GM12878 (cell line): Measurements from ENCODE around the gene UBE2E3. TPM values are rescaled to one million over a fixed set of nuclear protein-coding genes. Genes with fewer than 3 reads are reported as not detected.

Experiments
- ATAC-seq: fragments of 200-7000 bp; cut with Tn5 transposase; 3 replicates; pipeline ENCODE4 v1.9.1; 2020; ENCODE audit warnings: mild to moderate bottlenecking, moderate library complexity
- BruUV-seq: library from RNA; stranded (reverse); fragments of 400-500 nt; replicated peaks from 2 replicates; lab custom pipeline; 2021; lab: Mats Ljungman, UMichigan
- CTCF ChIA-PET: fragments of 300-600 bp; sonication (Branson Sonifier 250); formaldehyde crosslinking; extraction: SDS; loops from one replicate; lab custom pipeline; 2021; ENCODE audit warnings: inconsistent platforms; lab: Yijun Ruan, JAX
- POLR2A ChIA-PET: fragments of 350-600 bp; formaldehyde crosslinking; extraction: SDS; loops from one replicate; lab custom pipeline; 2021; ENCODE audit warnings: inconsistent platforms; lab: Charles Lee
- RAD21 ChIA-PET: fragments of 300-600 bp; sonication (Branson Sonifier 250); formaldehyde crosslinking; loops from one replicate; lab custom pipeline; 2023; ENCODE audit warnings: antibody characterized with exemption; ENCODE audit not compliant: unreplicated experiment; lab: Charles Lee
- SMC1A ChIA-PET: fragments of 300-600 bp; sonication (Branson Sonifier 250); formaldehyde crosslinking; loops from one replicate; lab custom pipeline; 2023; ENCODE audit not compliant: unreplicated experiment, uncharacterized antibody; lab: Charles Lee
- DNase-seq: peaks from one replicate; pipeline ENCODE4 v3.0.0-alpha.2; 2011; ENCODE audit warnings: low read depth, low spot score
- FAIRE-seq: peaks from 3 replicates; lab custom pipeline; 2011; peaks lifted over from hg19 to GRCh38; lab: Jason Lieb, UNC
- H2AFZ ChIP-seq: 2 replicates; pipeline ENCODE4 v1.6.0; 2011; ENCODE audit warnings: low read depth, low read length, control low read depth; ENCODE audit not compliant: control insufficient read depth
- H3K27ac ChIP-seq: 2 replicates; pipeline ENCODE4 v1.5.1; 2011; ENCODE audit warnings: control low read depth; ENCODE audit not compliant: control insufficient read depth, insufficient read depth
- H3K27me3 ChIP-seq, 2 experiments: replicated peaks in 1 of 2; 2 replicates each; pipeline versions ENCODE4 v1.6.0 to v1.6.1; 2011; ENCODE audit warnings: low read length in 1 of 2; ENCODE audit not compliant: control insufficient read depth in 2 of 2, insufficient read depth in 2 of 2
- H3K36me3 ChIP-seq, 2 experiments: 2 replicates each; pipeline ENCODE4 v1.5.1; 2011; ENCODE audit warnings: low read length in 1 of 2; ENCODE audit not compliant: control insufficient read depth in 2 of 2, insufficient read depth in 2 of 2
- H3K4me1 ChIP-seq: 2 replicates; pipeline ENCODE4 v1.6.1; 2011; ENCODE audit warnings: mild to moderate bottlenecking, low read length, moderate library complexity, mixed read lengths; ENCODE audit not compliant: control insufficient read depth, insufficient read depth
- H3K4me2 ChIP-seq: 2 replicates; pipeline ENCODE4 v1.6.0; 2011; ENCODE audit warnings: control low read depth; ENCODE audit not compliant: control insufficient read depth, insufficient read depth
- H3K4me3 ChIP-seq: fragments of 200-600 bp; sonication (generic); 2 replicates; pipeline ENCODE4 v1.5.1; 2016
- H3K79me2 ChIP-seq: 2 replicates; pipeline ENCODE4 v1.6.0; 2011; ENCODE audit warnings: low read length; ENCODE audit not compliant: control insufficient read depth, insufficient read depth
- H3K9ac ChIP-seq: 2 replicates; pipeline ENCODE4 v1.8.0; 2011; ENCODE audit warnings: low read length, control low read depth, mixed read lengths; ENCODE audit not compliant: control insufficient read depth, insufficient read depth
- H3K9me3 ChIP-seq: replicated peaks from 3 replicates; pipeline ENCODE4 v1.5.1; 2011; ENCODE audit warnings: mild to moderate bottlenecking, low read length; ENCODE audit not compliant: control insufficient read depth, insufficient read depth
- H4K20me1 ChIP-seq: 2 replicates; pipeline ENCODE4 v1.6.0; 2011; ENCODE audit not compliant: control insufficient read depth, insufficient read depth
- BHLHE40 ChIP-seq, 2 experiments: fragments of 450-650 bp in 1 of 2; IDR thresholded peaks; 2 replicates each; pipeline ENCODE4 v1.6.1; 2011 to 2017; ENCODE audit warnings: low read depth in 2 of 2, borderline replicate concordance in 1 of 2, improper control_type of control experiment in 1 of 2, low read length in 1 of 2, mild to moderate bottlenecking in 1 of 2
- CREB1 ChIP-seq: IDR thresholded peaks from 2 replicates; pipeline ENCODE4 v1.6.1; 2012; ENCODE audit warnings: low read depth, mild to moderate bottlenecking, inconsistent platforms
- HDGF ChIP-seq: fragments of 450-650 bp; IDR thresholded peaks from 2 replicates; pipeline ENCODE4 v1.6.1; 2016; ENCODE audit warnings: antibody characterized with exemption
- IRF4 ChIP-seq: IDR thresholded peaks from 2 replicates; pipeline ENCODE4 v1.6.1; 2011; ENCODE audit warnings: low read depth, low read length
- REST ChIP-seq: IDR thresholded peaks from 2 replicates; pipeline ENCODE4 v1.6.1; 2012; ENCODE audit warnings: mild to moderate bottlenecking, low read depth, low read length
- RFX5 ChIP-seq: IDR thresholded peaks from 2 replicates; pipeline ENCODE4 v1.6.1; 2011; ENCODE audit warnings: low read depth, low read length, improper control_type of control experiment
- ZNF274 ChIP-seq: IDR thresholded peaks from one replicate; pipeline ENCODE4 v1.8.0; 2011; ENCODE audit not compliant: insufficient read length, insufficient read depth
- WGBS: methylation state at CpG from one replicate; pipeline ENCODE4 v1.1.6; 2016; ENCODE audit warnings: low lambda C conversion rate; ENCODE audit not compliant: insufficient replicate concordance, insufficient coverage; ENCODE audit errors: missing lambda C conversion rate; 5-methylcytosine and 5-hydroxymethylcytosine counted together
- in situ Hi-C: fragments of 300-500 bp; cut with MboI; formaldehyde crosslinking; loops from 9 replicates; pipeline ENCODE4 v1.14.3; 2018; ENCODE audit warnings: mixed read lengths
- intact Hi-C: fragments of 100-400 bp; cut with micrococcal nuclease; formaldehyde crosslinking; loops from one replicate; pipeline ENCODE4 v1.14.2; 2022; ENCODE audit not compliant: unreplicated experiment
- polyA plus RNA-seq, 11 experiments: library from polyadenylated mRNA; depleted of rRNA in 4 of 11; unstranded in 6 of 11; stranded (reverse) in 5 of 11; fragments of >200 nt; fragmentation: Nextera tagmentation in 4 of 11; fragmentation: Illumina TruSeq in 1 of 11; extraction: Ambion mirVana in 4 of 11; extraction: Trizol in 1 of 11; gene quantifications; 1 replicate in 1 of 11; 2 replicates in 10 of 11; pipeline versions ENCODE4 v1.2.1 to v1.2.3, GENCODE V29; 2011 to 2016; ENCODE audit warnings: inconsistent platforms in 2 of 11, missing spikeins in 2 of 11, low read depth in 1 of 11
- total RNA-seq, 4 experiments: library from RNA; depleted of rRNA in 3 of 4; stranded (reverse); fragments of >200 nt in 3 of 4; fragmentation: Illumina TruSeq in 1 of 4; extraction: Trizol in 1 of 4; gene quantifications; 2 replicates each; pipeline versions ENCODE4 v1.2.1 to v1.2.3, GENCODE V29; 2013 to 2021

The UBE2E3 gene
- total and polyA plus RNA-seq, 10 of the 15 experiments (the other 5 are each of a cell fraction or from before 2014, with no cell fraction given): 14.9 to 50.0 (median 26.2) TPM

DNA sequence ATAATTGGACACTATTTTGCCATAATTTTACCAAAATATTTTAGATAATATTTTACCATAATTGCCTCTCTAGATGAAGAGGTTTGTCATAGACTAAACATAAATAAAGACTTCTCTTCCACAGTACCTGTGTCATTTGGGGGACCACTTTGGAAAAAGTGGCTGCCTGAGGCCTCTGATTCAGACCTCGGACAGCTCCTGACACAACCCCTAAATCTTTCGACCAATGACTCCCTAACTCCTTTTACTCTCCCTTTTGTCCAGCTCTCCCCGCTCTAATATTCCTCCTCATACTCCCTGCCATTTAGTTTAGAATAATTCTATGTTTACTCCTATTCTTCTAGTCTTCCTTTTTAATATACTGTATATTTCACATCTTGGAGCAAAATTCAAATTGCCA lies 36.0 kb upstream of the UBE2E3 start:
- H3K4me1 ChIP-seq: no peaks in the 10 kb centered on the region
- BruUV-seq: no TSS peak
- RAD21 ChIA-PET: no interaction called here
- no peaks in the 10 kb centered on the region for H3K79me2 ChIP-seq
- no peaks in the 10 kb centered on the region for H3K36me3 ChIP-seq
- in situ Hi-C loops: no loop called here
- CTCF ChIA-PET: no interaction called here
- SMC1A ChIA-PET: interaction anchor here (0.6 kb wide), 1 partner anchor 62 kb away, joined by 3 read pairs; no protein-coding TSS in a partner anchor
- H3K4me3 ChIP-seq: no peak overlapping the region
- POLR2A ChIA-PET: no interaction called here
- no peaks in the 10 kb centered on the region for H3K9me3 ChIP-seq
- H3K9ac ChIP-seq: no peak overlapping the region
- FAIRE-seq (no peak), ATAC-seq (no peak), DNase-seq (no peak)
- no peaks in the 10 kb centered on the region for H3K27me3 ChIP-seq
- WGBS: 70% methylated on average over 3 of the region's 3 CpGs
- no peak for TF ChIP-seq IRF4
- peak; percentile 62; the same call in 1 of the 2 replicates for TF ChIP-seq REST
- H3K4me2 ChIP-seq: no peak overlapping the region
- intact Hi-C loops: no loop called here
- no peak overlapping the region for H2AFZ ChIP-seq
- H4K20me1 ChIP-seq: no peaks in the 10 kb centered on the region
- no peak overlapping the region for H3K27ac ChIP-seq

DNA sequence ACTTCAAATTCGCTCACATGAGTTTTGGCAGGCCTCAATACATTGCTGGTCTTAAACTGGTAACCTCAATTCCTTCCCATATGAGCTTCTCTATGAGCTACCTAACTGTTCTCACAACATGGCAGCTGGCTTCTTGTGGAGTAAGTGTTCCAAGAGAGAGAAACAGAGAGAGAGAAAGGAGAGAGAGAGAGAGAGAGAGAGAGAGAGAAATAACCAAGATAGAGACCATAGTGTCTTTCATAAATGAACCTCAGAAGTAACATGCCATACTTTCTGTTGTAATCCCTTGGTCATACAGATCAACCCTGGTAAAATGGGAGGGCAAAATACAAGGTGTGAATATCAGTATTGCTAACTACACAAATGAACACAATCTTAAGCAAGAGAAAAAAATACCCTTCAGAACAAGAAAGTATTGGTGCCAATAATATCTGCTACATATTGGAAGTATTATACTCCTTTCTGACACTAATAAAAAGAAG lies 33.2 kb upstream of the UBE2E3 start:
- 0% methylated on average over 1 of the region's 1 CpG for WGBS
- ChIA-PET POLR2A (no interaction called here), RAD21 (no interaction called here), SMC1A (no interaction called here), CTCF (no interaction called here)
- intact Hi-C loops (no loop called here), in situ Hi-C loops (no loop called here)
- no peak overlapping the region for H3K9ac ChIP-seq
- H4K20me1 ChIP-seq: no peaks in the 10 kb centered on the region
- H3K27me3 ChIP-seq: no peaks in the 10 kb centered on the region; a peak in 1 of 4 replicates
- no peaks in the 10 kb centered on the region for H3K9me3 ChIP-seq
- H3K79me2 ChIP-seq: no peaks in the 10 kb centered on the region
- no peaks in the 10 kb centered on the region for H3K4me1 ChIP-seq
- TF ChIP-seq CREB1 (no peak), ZNF274 (no peak), RFX5 (no peak), HDGF (no peak), BHLHE40 (IDR thresholded peaks at IDR 0.05; ENCODE audit: borderline replicate concordance in 1 of 2, low read depth in 2 of 2, low read length in 1 of 2) (no peak)
- no peak for ATAC-seq
- no TSS peak for BruUV-seq
- H3K4me2 ChIP-seq: no peak overlapping the region
- no peak overlapping the region for H3K4me3 ChIP-seq
- H2AFZ ChIP-seq: no peak overlapping the region
- no peaks in the 10 kb centered on the region for H3K36me3 ChIP-seq
- no peak for DNase-seq
- FAIRE-seq: no peak
- H3K27ac ChIP-seq: no peak overlapping the region
